Hepatocyte (in vitro differentiated cells): ENCODE results near the gene FSIP1. TPM values are rescaled to one million over a fixed set of nuclear protein-coding genes. Genes with fewer than 3 reads are reported as not detected.

Source experiments
- DNase-seq: peaks from one replicate; pipeline ENCODE4 v3.0.0-alpha.2; 2016; ENCODE audit warnings: low spot score
- H2AFZ ChIP-seq: fragments of 200-600 bp; sonication (generic); 2 replicates; pipeline ENCODE4 v1.6.0; 2016; ENCODE audit warnings: antibody characterized with exemption, mild to moderate bottlenecking
- H3K27ac ChIP-seq: fragments of 200-600 bp; sonication (generic); 2 replicates; pipeline ENCODE4 v1.5.1; 2016; ENCODE audit warnings: mild to moderate bottlenecking
- H3K27me3 ChIP-seq: fragments of 200-600 bp; sonication (generic); 2 replicates; pipeline ENCODE4 v1.6.1; 2016
- H3K36me3 ChIP-seq: fragments of 200-600 bp; sonication (generic); replicated peaks from 2 replicates; pipeline ENCODE4 v1.5.1; 2016; ENCODE audit warnings: low read depth; ENCODE audit not compliant: insufficient read depth
- H3K4me1 ChIP-seq: fragments of 200-600 bp; sonication (generic); 2 replicates; pipeline ENCODE4 v1.5.1; 2016; ENCODE audit warnings: mild to moderate bottlenecking, moderate library complexity; ENCODE audit not compliant: insufficient read depth
- H3K4me2 ChIP-seq: fragments of 200-600 bp; sonication (generic); 2 replicates; pipeline ENCODE4 v1.6.0; 2016
- H3K4me3 ChIP-seq: fragments of 200-600 bp; sonication (generic); 2 replicates; pipeline ENCODE4 v1.5.1; 2016; ENCODE audit warnings: mild to moderate bottlenecking
- H3K79me2 ChIP-seq: fragments of 200-600 bp; sonication (generic); 2 replicates; pipeline ENCODE4 v1.6.0; 2017; ENCODE audit warnings: mild to moderate bottlenecking
- H3K9me2 ChIP-seq: fragments of 200-600 bp; sonication (generic); replicated peaks from 2 replicates; pipeline ENCODE4 v1.6.0; 2017; ENCODE audit warnings: mild to moderate bottlenecking; ENCODE audit not compliant: insufficient read depth
- H3K9me3 ChIP-seq: fragments of 200-600 bp; sonication (generic); 2 replicates; pipeline ENCODE4 v1.5.1; 2016; ENCODE audit warnings: low read depth, mild to moderate bottlenecking
- H4K20me1 ChIP-seq: fragments of 200-600 bp; sonication (generic); 2 replicates; pipeline ENCODE4 v1.6.0; 2016; ENCODE audit warnings: mild to moderate bottlenecking; ENCODE audit not compliant: insufficient read depth, poor library complexity, severe bottlenecking
- EZH2 ChIP-seq: fragments of 200-600 bp; sonication (generic); IDR thresholded peaks from 2 replicates; pipeline ENCODE4 v1.6.1; 2016; ENCODE audit warnings: antibody characterized with exemption, mild to moderate bottlenecking, borderline replicate concordance
- EZH2phosphoT487 ChIP-seq: fragments of 200-600 bp; sonication (generic); IDR thresholded peaks from one replicate; pipeline ENCODE4 v1.6.1; 2018; ENCODE audit warnings: antibody characterized with exemption, mild to moderate bottlenecking, low read depth, moderate library complexity; ENCODE audit not compliant: unreplicated experiment, severe bottlenecking
- WGBS: methylation state at CpG from one replicate; pipeline ENCODE4 v1.1.6; 2016; ENCODE audit warnings: low lambda C conversion rate; ENCODE audit errors: missing lambda C conversion rate; 5-methylcytosine and 5-hydroxymethylcytosine counted together
- polyA plus RNA-seq: library from polyadenylated mRNA; unstranded; fragments of >200 nt; fragmentation: Nextera tagmentation; extraction: Ambion mirVana; gene quantifications from 2 replicates; pipeline ENCODE4 v1.2.1, GENCODE V29; 2016
- total RNA-seq: library from RNA; depleted of rRNA; stranded (reverse); fragments of >200 nt; gene quantifications from 2 replicates; pipeline ENCODE4 v1.2.3, GENCODE V29; 2014
- TF ChIP-seq, protein P1 (sequence below): fragments of 200-600 bp; sonication (generic); IDR thresholded peaks from 2 replicates; pipeline ENCODE4 v1.5.1; 2016; ENCODE audit warnings: antibody characterized with exemption, mild to moderate bottlenecking; ENCODE audit not compliant: poor library complexity

The FSIP1 gene
- total and polyA plus RNA-seq, 2 experiments from 2014 or later = 0.60 to 0.79 TPM

DNA sequence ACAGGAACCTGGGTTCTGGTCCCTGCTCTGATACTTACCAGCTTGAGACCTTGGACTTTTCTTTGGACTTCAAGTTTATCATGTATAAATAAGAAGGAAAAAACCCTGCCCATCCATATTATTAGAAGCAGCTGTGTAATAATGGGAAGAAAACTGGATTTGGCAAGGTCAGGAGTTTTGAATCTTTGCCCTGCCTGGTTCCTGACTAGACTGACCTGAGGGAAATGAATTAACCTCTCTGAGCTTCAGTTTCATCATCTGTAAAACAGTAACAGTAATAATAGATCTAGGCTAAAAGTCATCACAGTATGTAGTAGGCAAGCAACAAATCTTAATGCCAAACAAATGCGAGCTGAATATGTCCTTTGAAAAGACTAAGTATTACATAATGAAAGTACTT, 68.8 kb downstream of the FSIP1 start:
- no peak for DNase-seq
- H3K4me2 ChIP-seq = no peak overlapping the region
- no peaks in the 10 kb centered on the region for H3K9me2 ChIP-seq
- 86% methylated on average over 1 of the region's 1 CpG for WGBS
- H3K79me2 ChIP-seq = no peaks in the 10 kb centered on the region
- no peak overlapping the region for H3K27ac ChIP-seq
- H3K4me1 ChIP-seq = no peaks in the 10 kb centered on the region
- H2AFZ ChIP-seq = no peak overlapping the region
- no peak overlapping the region for H3K4me3 ChIP-seq
- no peaks in the 10 kb centered on the region for H3K9me3 ChIP-seq
- no peaks in the 10 kb centered on the region for H4K20me1 ChIP-seq
- TF ChIP-seq EZH2 (no peak), EZH2phosphoT487 (no peak)
- TF ChIP-seq, protein P1, sequence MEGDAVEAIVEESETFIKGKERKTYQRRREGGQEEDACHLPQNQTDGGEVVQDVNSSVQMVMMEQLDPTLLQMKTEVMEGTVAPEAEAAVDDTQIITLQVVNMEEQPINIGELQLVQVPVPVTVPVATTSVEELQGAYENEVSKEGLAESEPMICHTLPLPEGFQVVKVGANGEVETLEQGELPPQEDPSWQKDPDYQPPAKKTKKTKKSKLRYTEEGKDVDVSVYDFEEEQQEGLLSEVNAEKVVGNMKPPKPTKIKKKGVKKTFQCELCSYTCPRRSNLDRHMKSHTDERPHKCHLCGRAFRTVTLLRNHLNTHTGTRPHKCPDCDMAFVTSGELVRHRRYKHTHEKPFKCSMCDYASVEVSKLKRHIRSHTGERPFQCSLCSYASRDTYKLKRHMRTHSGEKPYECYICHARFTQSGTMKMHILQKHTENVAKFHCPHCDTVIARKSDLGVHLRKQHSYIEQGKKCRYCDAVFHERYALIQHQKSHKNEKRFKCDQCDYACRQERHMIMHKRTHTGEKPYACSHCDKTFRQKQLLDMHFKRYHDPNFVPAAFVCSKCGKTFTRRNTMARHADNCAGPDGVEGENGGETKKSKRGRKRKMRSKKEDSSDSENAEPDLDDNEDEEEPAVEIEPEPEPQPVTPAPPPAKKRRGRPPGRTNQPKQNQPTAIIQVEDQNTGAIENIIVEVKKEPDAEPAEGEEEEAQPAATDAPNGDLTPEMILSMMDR = no peak
- no peaks in the 10 kb centered on the region for H3K27me3 ChIP-seq
- no peaks in the 10 kb centered on the region for H3K36me3 ChIP-seq

DNA sequence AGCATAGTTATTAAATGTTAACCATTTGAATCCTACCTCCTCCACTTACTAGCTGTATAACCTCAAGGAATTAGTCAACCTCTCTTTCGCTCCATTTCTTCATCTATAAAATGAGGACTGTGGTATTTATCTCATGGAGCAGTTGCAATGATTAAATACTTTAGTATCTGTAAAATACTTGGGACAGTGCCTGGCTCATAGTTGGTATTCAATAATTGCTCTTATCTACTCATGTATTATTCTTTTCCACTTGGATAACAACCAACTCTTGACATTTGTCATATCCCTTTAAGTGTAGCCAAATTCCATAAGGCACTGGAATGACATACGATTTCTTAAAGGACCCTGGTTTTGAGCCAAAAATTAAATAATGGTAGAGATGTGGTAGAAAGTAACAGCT, 72.0 kb downstream of the FSIP1 start:
- WGBS = 49% methylated on average over 2 of the region's 2 CpGs
- no peaks in the 10 kb centered on the region for H3K36me3 ChIP-seq
- no peaks in the 10 kb centered on the region for H3K79me2 ChIP-seq
- H3K4me3 ChIP-seq = no peak overlapping the region
- no peak for DNase-seq
- H3K4me2 ChIP-seq = no peak overlapping the region
- no peak overlapping the region for H2AFZ ChIP-seq
- H3K27ac ChIP-seq = no peak overlapping the region
- TF ChIP-seq, protein P1 = no peak
- TF ChIP-seq EZH2phosphoT487 (no peak), EZH2 (no peak)
- no peaks in the 10 kb centered on the region for H4K20me1 ChIP-seq
- H3K27me3 ChIP-seq = no peaks in the 10 kb centered on the region
- H3K4me1 ChIP-seq = no peaks in the 10 kb centered on the region
- H3K9me2 ChIP-seq = no peaks in the 10 kb centered on the region
- no peaks in the 10 kb centered on the region for H3K9me3 ChIP-seq

DNA sequence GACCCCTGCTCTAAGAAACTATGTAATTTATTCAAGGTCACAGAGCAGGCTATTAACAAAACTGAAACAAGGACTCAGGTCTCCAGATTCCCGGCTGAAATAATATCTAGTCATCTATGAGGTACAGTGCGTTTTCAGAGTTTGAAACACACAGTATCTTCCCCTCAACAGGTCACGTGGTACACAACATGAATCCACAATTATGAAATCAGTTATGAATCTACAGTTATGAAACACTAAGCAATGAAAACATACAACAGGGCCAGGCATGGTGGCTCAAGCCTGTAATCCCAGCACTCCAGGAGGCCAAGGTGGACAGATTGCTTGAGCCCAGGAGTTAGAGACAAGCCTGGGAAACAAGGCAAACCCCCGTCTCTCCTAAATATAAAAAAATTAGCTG, 72.7 kb downstream of the FSIP1 start:
- Histone ChIP-seq H3K36me3 (no peaks in the 10 kb centered on the region), H3K4me2 (no peak overlapping the region), H3K27me3 (no peaks in the 10 kb centered on the region), H3K27ac (no peak overlapping the region), H3K9me2 (no peaks in the 10 kb centered on the region), H4K20me1 (no peaks in the 10 kb centered on the region), H3K9me3 (no peaks in the 10 kb centered on the region), H3K79me2 (no peaks in the 10 kb centered on the region), H3K4me1 (no peaks in the 10 kb centered on the region), H2AFZ (no peak overlapping the region), H3K4me3 (no peak overlapping the region)
- TF ChIP-seq EZH2phosphoT487 (no peak), EZH2 (no peak)
- TF ChIP-seq, protein P1 = no peak
- 90% methylated on average over 4 of the region's 4 CpGs for WGBS
- DNase-seq = no peak

DNA sequence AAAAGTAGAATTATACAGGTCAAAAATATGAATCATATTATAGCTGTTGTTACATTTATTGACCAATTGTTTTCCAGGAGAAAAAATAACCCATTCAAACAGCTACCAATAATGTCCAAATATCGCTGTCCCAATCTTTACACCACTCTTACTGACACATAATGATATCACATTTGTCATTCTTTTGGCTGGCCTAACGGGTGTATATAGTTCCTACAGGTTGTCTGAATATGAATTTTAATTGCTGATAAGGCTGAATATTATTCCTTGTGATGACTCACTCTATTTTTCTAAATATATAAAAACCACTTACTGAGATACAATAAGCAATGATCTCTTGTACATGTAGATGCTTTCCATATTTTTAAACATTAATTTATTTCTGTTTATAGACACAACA, 76.4 kb downstream of the FSIP1 start:
- WGBS = 82% methylated on average over 2 of the region's 2 CpGs
- H3K4me3 ChIP-seq = no peak overlapping the region
- no peak overlapping the region for H3K27ac ChIP-seq
- H3K4me2 ChIP-seq = no peak overlapping the region
- no peak for DNase-seq
- H2AFZ ChIP-seq = no peak overlapping the region
- H3K36me3 ChIP-seq = no peaks in the 10 kb centered on the region
- H3K79me2 ChIP-seq = no peaks in the 10 kb centered on the region
- TF ChIP-seq EZH2phosphoT487 = no peak
- H3K27me3 ChIP-seq = no peaks in the 10 kb centered on the region
- H4K20me1 ChIP-seq = no peaks in the 10 kb centered on the region
- no peaks in the 10 kb centered on the region for H3K9me2 ChIP-seq
- no peaks in the 10 kb centered on the region for H3K9me3 ChIP-seq
- no peaks in the 10 kb centered on the region for H3K4me1 ChIP-seq
